GM18909 (cell line): ENCODE data around the gene NUBP1.
A peak's percentile ranks its signal among the peaks of the same experiment; 100 is the strongest.

ENCODE experiments used
- ATAC-seq: cut with Tn5 transposase; IDR thresholded peaks from one replicate; pipeline ENCODE4 v1.9.1; 2021; ENCODE audit warnings: mild to moderate bottlenecking; ENCODE audit not compliant: unreplicated experiment, poor library complexity

NUBP1 gene

GRCh38 chr16:10791048-10791447 lies 47.4 kb downstream of the NUBP1 start:
- no peak for ATAC-seq

DNA sequence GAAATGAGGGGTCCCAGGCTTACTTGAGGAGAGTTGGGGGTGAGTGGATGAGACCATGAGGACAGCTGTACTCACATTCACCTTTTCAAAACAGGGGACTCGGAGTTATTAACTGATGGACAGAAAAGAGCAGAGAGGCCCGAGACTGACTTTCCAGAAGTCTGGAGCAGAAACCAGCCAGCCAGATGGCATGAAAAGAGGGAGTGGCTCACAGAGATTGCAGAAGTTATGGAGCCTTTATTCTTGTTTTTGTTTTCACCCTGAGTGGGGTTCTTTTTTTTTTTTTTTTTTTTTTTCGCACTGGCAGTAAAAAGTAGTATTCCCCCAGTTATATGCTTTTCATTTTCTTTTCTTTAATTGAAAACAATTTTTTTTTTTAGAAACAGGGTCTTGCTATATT lies 56.1 kb downstream of the NUBP1 start:
- no peak for ATAC-seq

- ATAC-seq = no peak
Measured at GRCh38 chr16:10805334-10805733, 61.7 kb downstream of the NUBP1 start.

- ATAC-seq = no peak
Measured at GRCh38 chr16:10806698-10807097, 63.1 kb downstream of the NUBP1 start.

DNA sequence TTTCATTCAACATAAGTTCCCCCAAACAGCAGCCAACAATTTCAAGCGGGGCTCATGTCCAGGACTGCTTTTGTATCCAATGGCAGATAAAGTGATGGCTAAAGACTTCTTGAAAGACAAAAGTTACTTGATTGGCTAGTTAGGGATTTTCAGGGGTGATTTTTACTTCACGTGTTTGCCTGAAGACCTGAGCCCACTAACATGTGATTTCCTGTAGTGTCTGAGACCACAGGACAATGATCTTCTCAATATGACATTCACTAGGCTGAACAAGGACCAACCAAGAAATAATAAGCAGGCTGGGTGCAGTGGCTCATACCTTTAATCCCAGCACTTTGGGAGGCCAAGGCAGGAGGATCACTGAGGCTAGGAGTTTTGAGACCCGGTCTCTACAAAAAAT lies 64.6 kb downstream of the NUBP1 start:
- ATAC-seq = no peak

- no peak for ATAC-seq
Measured at GRCh38 chr16:10808850-10809249, 65.2 kb downstream of the NUBP1 start.

GRCh38 chr16:10809706-10810105 lies 66.1 kb downstream of the NUBP1 start:
- ATAC-seq = no peak

DNA sequence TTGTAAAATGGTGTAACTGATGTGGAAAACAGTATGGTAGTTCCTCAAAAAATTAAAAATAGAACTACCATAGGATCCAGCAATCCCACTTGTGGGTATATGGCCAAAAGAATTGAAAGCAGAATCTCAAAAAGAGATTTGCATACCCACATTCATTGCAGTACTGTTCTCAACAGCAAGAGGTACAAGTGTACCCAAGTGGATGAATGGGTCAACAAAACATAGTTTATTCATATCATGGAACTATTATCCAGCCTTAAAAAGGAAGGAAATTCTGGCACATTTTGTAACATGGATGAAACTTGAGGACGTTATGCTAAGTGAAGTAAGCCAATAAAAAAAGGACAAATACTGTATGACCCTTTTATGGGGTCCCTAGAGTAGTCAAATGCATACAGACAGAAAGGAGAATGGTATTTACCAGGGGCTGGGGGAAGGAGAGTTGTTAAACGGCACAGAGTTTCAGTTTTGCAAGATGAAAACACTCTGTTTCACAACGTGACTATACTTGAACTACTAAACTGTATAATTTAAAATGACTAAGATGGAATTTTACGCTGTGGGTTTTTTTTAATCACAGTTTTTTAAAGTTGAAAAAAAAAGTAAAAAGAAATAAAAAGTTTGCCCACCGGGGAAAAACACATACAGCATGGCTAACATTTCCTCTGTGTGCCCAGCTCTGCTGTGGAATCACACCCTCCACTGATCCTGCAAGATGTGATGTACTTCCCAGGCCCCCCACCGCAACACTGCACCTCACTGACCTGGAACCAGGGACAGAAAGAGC lies 68.9 kb downstream of the NUBP1 start:
- peak; percentile 70 for ATAC-seq

DNA sequence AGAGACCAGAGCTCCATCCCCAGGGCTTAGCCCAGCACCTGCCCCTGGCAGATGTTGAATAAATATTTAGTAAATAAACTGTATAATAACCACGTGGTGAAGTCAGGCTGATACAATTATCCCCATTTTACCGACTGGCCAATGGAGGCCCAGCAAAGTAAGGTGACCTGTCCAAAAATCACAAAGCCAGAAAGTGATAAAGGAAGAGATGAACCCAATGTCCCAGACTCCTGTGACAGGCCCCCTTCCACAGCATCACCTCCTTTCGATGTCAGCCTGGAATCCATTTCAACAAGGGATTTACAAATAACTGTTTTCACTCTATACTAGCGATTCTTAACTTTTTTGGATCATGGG lies 69.4 kb downstream of the NUBP1 start:
- ATAC-seq = no peak

DNA sequence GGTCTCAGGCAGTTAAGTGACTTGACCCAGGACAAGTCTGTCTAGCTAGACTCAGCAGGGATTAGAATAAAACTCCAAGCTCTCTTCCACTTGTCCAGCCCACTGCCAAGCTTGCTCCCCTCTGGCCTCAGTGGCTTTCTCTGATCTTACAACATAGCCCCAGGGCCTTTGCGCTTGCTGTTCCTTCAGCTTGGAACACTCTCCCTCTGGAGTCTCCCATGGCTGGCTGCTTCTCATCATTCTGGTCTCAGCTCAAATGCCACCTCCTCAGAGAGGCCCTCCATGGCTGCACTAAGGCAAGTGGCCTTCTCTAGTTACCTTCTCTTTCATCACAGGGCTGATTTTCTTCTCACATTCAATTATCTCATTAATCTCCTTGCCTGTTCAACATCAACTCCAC lies 73.9 kb downstream of the NUBP1 start:
- ATAC-seq = no peak

- ATAC-seq = no peak
Measured at GRCh38 chr16:10817963-10818941, 74.6 kb downstream of the NUBP1 start, which contains the start of gene TVP23A. Gene TVP23A, minus strand, starts transcription at chr16:10818794. Its CDS starts 301 bp downstream, at chr16:10818493.
